ENCODE measurements around the gene NRARP. TPM values are rescaled to one million over a fixed set of nuclear protein-coding genes. Genes with fewer than 3 reads are reported as not detected.

The NRARP gene
- total and polyA plus RNA-seq, 2 of the 8 experiments (the other 6 are each of a cell fraction or from before 2014, with no cell fraction given): 32.5 to 37.2 TPM

DNA sequence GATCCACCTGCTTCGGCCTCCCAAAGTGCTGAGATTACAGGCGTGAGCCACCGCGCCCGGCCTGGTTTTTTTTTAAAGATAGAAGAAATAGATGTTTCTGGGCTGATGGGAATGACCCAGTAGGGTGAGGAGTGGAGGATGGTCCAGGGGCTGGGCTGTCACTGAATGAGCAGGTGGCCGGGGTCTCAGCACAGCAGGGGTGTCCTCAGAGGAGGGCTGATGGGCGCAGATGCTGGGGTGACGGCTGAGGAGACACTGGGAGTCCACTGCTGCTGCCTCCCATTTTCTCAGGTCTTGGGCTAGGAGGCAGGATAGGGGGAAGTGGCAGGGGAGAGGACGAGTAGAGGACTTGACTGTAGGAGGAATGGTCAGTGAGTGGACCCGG lies 26.9 kb downstream of the NRARP start:
- H2BK5ac ChIP-seq (ENCODE audit: low read depth, low read length): no peak overlapping the region
- H3K79me2 ChIP-seq (ENCODE audit: control insufficient read depth in 1 of 2, insufficient read depth in 2 of 2, low read length in 2 of 2): no peaks in the 10 kb centered on the region
- H3K4me2 ChIP-seq (ENCODE audit: insufficient read depth in 1 of 2, low read depth in 2 of 2, low read length in 2 of 2): no peak overlapping the region
- H4K8ac ChIP-seq (ENCODE audit: extremely low read depth, insufficient read depth, low read length): no peak overlapping the region; the same call in 1 of the 2 replicates
- no peak overlapping the region for H4K5ac ChIP-seq (ENCODE audit: insufficient read length, low read depth, low read length)
- no peak overlapping the region for H2AFZ ChIP-seq (ENCODE audit: low read length)
- no peak overlapping the region for H4K91ac ChIP-seq (replicated peaks; ENCODE audit: insufficient read length, low read length)
- no peaks in the 10 kb centered on the region; a peak in 1 of 4 replicates for H3K9me3 ChIP-seq (ENCODE audit: insufficient read depth in 2 of 2, low read depth in 1 of 2, low read length in 1 of 2)
- H3K23ac ChIP-seq (ENCODE audit: insufficient read length): no peak overlapping the region
- peaks cover 4 to 14% of the 10 kb centered on the region in 2 experiments for H4K20me1 ChIP-seq (replicated peaks in 1 of 2; ENCODE audit: control insufficient read depth in 1 of 2, insufficient read depth in 2 of 2, low read length in 2 of 2)
- H3K27ac ChIP-seq (ENCODE audit: low read depth, low read length): no peak overlapping the region
- H2AK5ac ChIP-seq (ENCODE audit: low read depth, low read length): no peak overlapping the region
- H3K14ac ChIP-seq (ENCODE audit: insufficient read length): no peak overlapping the region
- H3K4ac ChIP-seq (replicated peaks; ENCODE audit: insufficient read length, low read depth, low read length): no peak overlapping the region
- no peak overlapping the region for H3K9ac ChIP-seq (replicated peaks in 1 of 4; ENCODE audit: extremely low read depth in 1 of 4, low read depth in 3 of 4, low read length in 3 of 4)
- 91% methylated on average over 10 of the region's 10 CpGs; no CpG with 5 or more reads in 1 of the 2 experiments for WGBS, 2 experiments (ENCODE audit: extremely low coverage in 1 of 2, insufficient coverage in 1 of 2, insufficient read length in 1 of 2, insufficient replicate concordance in 2 of 2, low coverage in 1 of 2, low lambda C conversion rate in 2 of 2, missing lambda C conversion rate in 1 of 2)
- ChIA-PET POLR2A (ENCODE audit: partially characterized antibody) (interaction anchor here (47.8 kb wide), 1 partner anchor 40 kb away, joined by 1462 read pairs; the partner anchor contains the start of genes CYSRT1, NDOR1, NELFB and RNF208), CTCF (ENCODE audit: partially characterized antibody) (interaction anchor here (0.5 to 2.7 kb wide), 6 partner anchors 12 to 890 kb away, joined by 3 to 10 read pairs (median 4); no protein-coding TSS in a partner anchor)
- FAIRE-seq (no peak), DNase-seq (ENCODE audit: low read depth in 1 of 2, low spot score in 2 of 2) (no peak)
- no peak overlapping the region for H3K4me3 ChIP-seq (ENCODE audit: extremely low read depth in 1 of 4, insufficient read depth in 2 of 4, low read depth in 3 of 4, low read length in 4 of 4)
- no peak overlapping the region for H3K56ac ChIP-seq (replicated peaks; ENCODE audit: insufficient read length, low read depth, low read length)
- peaks cover 2% of the 10 kb centered on the region; the same call in 1 of the 2 replicates for H3K23me2 ChIP-seq (ENCODE audit: low read depth, low read length)
- peaks cover 0 to 23% (median 4%) of the 10 kb centered on the region in 4 experiments; a peak in 4 of 8 replicates for H3K36me3 ChIP-seq (ENCODE audit: control insufficient read depth in 2 of 4, insufficient read depth in 4 of 4, low read length in 3 of 4)
- H2BK120ac ChIP-seq (replicated peaks; ENCODE audit: low read depth, low read length): no peak overlapping the region
- no peak overlapping the region for H2BK15ac ChIP-seq (ENCODE audit: low read length)
- peaks cover 0 to 21% (median 11%) of the 10 kb centered on the region in 4 experiments; a peak in 5 of 7 replicates for H3K27me3 ChIP-seq (replicated peaks in 1 of 4; ENCODE audit: control insufficient read depth in 3 of 4, extremely low read depth in 1 of 4, insufficient read depth in 3 of 4, low read length in 3 of 4)
- H3K18ac ChIP-seq (ENCODE audit: extremely low read depth, low read length): no peak overlapping the region
- no peak for TF ChIP-seq CHD1 (IDR thresholded peaks at IDR 0.05; ENCODE audit: low read depth, low read length)
- no peak for TF ChIP-seq GABPA (IDR thresholded peaks at IDR 0.05; ENCODE audit: borderline replicate concordance, insufficient read depth, low read length)
- TF ChIP-seq JUN (IDR thresholded peaks at IDR 0.05; ENCODE audit: low read depth, low read length): no peak
- no peak for TF ChIP-seq SIN3A (conservative IDR thresholded peaks at IDR 0.05 in 1 of 2, IDR thresholded peaks at IDR 0.05 in 1 of 2; ENCODE audit: low read depth in 1 of 2, low read length in 2 of 2)
- TF ChIP-seq, protein P1, sequence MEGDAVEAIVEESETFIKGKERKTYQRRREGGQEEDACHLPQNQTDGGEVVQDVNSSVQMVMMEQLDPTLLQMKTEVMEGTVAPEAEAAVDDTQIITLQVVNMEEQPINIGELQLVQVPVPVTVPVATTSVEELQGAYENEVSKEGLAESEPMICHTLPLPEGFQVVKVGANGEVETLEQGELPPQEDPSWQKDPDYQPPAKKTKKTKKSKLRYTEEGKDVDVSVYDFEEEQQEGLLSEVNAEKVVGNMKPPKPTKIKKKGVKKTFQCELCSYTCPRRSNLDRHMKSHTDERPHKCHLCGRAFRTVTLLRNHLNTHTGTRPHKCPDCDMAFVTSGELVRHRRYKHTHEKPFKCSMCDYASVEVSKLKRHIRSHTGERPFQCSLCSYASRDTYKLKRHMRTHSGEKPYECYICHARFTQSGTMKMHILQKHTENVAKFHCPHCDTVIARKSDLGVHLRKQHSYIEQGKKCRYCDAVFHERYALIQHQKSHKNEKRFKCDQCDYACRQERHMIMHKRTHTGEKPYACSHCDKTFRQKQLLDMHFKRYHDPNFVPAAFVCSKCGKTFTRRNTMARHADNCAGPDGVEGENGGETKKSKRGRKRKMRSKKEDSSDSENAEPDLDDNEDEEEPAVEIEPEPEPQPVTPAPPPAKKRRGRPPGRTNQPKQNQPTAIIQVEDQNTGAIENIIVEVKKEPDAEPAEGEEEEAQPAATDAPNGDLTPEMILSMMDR (IDR thresholded peaks at IDR 0.05; ENCODE audit: control extremely low read depth in 1 of 3, insufficient read depth in 1 of 3, low read depth in 1 of 3, low read length in 3 of 3): no peak
- no peaks in the 10 kb centered on the region for H3K79me1 ChIP-seq (ENCODE audit: low read depth, low read length)
- no peak overlapping the region for H2BK20ac ChIP-seq (ENCODE audit: low read length)
- no peak overlapping the region for H2BK12ac ChIP-seq (ENCODE audit: low read depth, low read length)
- peaks cover 0 to 25% (median 15%) of the 10 kb centered on the region in 4 experiments; a peak in 6 of 7 replicates for H3K4me1 ChIP-seq (replicated peaks in 1 of 4; ENCODE audit: control insufficient read depth in 3 of 4, insufficient read depth in 4 of 4, low read length in 3 of 4)
